HG02973 (cell line): ENCODE results near the gene CCDC3.

ENCODE experiments used
- ATAC-seq: cut with Tn5 transposase; IDR thresholded peaks from one replicate; pipeline ENCODE4 v1.9.1; 2021; ENCODE audit warnings: moderate library complexity; ENCODE audit not compliant: unreplicated experiment

The CCDC3 gene

GRCh38 chr10:12965571-12965970 is 35.9 kb downstream of the CCDC3 start:
- no peak for ATAC-seq

DNA sequence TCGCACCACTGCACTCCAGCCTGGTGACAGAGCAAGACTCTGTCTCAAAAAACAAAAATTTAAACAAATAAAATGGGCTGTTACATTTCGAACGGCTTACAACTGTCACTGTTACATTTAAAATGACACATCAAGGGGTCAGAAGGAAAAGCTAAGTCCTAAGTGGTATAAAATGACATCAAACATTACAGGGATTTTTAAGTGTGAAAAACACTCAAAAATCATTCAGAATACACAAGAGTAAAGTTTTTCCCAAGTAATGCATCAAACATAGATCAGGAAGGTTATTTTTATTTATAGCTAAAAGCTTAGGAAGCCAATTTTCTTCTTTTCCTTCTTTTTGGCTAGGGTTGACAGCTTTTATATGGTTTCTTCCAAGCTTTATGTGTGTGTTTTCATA is 39.0 kb downstream of the CCDC3 start:
- no peak for ATAC-seq

- no peak for ATAC-seq
These were observed 39.9 kb downstream of the CCDC3 start for GRCh38 chr10:12961416-12962205.

DNA sequence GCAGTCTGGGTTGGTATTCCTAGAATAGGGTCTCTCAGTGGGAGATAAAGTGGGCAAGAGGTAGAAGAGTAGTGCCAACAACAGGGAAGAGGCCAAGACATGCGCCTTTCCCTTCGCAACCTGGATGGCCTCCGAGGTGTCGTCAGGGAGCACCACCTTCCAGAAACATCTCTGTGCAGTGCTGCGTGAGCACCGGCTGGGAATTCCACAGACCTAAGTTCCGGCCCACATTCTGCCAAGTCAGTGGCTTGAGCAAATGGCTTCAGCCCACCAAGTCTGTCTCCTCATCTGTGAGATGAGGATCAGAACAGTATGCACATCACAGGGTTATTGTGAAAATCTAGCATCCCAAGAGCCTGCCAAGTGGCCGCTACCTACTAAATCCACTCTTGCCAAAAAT is 40.6 kb downstream of the CCDC3 start:
- no peak for ATAC-seq

GRCh38 chr10:12960334-12960898 is 41.1 kb downstream of the CCDC3 start:
- ATAC-seq: no peak

DNA sequence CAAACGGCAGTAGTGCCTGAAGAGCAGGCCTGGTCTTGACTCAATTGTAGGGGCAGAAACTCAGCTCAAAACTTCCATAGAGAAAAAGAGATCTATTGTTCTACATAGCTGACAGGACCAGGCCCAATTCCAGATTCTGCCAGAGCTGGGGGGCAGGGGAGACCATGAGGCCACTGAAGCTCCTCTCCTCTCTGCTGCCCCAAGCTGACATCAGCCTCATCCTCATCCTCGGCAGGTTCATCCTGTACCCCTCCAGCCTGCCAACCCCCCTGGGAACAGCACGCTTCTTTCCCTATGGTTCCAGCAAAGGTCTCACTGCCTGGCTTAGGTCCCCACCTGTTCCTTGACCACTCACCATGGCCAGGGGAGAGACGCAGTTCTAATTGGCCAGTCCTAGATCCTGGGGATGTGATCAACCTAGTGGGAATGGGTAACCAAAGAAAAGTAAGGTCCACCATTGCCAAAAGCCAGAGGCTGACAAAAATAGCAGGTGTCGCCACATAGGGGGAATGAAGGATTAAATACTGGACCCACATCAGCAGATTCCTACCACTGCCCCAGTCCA is 42.9 kb downstream of the CCDC3 start:
- no peak for ATAC-seq

DNA sequence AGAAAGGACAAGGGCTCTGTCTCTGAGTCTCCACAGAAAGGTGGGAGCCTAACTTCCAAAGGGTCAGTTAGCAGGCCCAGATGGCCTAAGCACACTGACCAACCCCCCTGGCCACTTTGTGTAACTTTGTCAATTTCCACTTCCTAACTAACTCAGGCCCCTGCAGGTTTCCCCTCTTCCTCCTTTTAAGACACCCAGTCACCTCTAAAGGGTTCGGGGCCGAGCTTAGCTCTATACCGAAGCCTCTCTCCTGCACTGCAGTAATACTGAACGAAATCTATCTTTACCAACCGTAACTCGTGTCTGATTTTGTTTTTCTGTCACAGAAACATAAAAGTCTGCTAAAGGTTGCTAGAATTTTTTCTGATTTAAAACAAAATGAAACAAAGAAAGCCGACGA is 44.4 kb downstream of the CCDC3 start:
- no peak for ATAC-seq

- no peak for ATAC-seq
These were observed 46.6 kb downstream of the CCDC3 start for GRCh38 chr10:12954866-12955265.

DNA sequence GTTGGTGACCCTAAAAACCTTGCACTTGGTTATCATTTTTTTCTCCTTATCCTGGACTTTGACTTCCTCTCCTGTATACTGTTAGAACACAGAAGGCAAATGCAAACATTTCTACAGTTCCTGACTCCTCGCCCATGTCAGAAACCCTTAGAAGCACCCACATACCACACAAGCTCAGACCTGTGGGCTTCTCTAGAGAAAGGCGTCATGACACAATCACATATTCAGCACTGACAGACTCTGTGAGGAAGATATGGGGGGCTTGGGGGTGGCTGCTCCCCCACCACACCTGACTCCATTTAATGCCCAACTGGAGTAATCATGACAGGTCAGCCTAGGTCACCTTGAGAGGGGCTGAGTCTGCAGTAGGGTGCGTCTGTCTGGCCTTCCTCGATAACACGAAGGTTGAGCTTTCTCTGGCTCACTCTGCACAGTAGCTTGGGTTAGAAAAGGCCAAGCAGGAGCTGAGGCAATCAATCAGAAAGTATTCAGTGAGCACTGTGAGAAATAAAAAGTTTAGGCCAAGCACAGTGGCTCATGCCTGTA is 50.9 kb downstream of the CCDC3 start:
- no peak for ATAC-seq

DNA sequence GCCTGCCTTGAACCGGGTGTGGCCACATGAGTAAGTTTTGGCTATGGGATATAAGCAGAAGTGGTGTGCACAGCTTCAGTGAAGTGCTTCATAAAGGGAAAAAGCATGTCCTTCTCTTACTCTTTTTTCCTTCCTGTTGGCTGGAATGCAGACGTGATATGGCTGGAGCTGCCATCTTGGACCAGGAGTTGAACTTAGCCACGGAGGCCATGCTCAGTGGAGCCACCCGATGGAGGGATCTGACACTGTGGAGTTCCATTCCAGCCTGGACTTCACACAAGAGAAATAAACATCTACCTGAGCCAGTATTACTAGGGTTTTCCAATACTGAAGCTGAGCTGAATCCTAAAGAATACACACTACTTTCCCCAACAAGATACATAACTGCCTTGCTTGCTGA is 52.3 kb downstream of the CCDC3 start:
- ATAC-seq: no peak

DNA sequence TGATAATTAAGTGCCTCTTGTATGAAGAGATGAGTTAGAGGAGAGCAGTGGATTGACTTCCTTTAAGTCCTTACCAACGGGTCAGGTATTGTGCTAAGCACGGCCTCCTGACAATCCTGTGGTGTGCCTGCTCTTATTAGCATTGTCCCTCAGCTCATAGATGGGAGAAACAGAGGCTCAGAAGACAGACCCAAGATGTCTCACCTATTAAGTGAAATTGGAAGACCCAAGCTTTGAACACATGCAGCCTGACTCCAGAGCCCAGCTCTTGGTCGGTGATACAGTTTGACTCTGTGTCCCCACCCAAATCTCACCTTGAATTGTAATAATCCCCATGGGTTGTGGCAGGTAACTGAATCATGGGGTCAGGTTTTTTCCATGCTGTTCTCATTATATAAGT is 53.8 kb downstream of the CCDC3 start:
- no peak for ATAC-seq

GRCh38 chr10:12946372-12946771 is 55.1 kb downstream of the CCDC3 start:
- no peak for ATAC-seq

GRCh38 chr10:12945690-12946359 is 55.7 kb downstream of the CCDC3 start:
- ATAC-seq: no peak

- ATAC-seq: no peak
These were observed 56.6 kb downstream of the CCDC3 start for GRCh38 chr10:12944931-12945330.

DNA sequence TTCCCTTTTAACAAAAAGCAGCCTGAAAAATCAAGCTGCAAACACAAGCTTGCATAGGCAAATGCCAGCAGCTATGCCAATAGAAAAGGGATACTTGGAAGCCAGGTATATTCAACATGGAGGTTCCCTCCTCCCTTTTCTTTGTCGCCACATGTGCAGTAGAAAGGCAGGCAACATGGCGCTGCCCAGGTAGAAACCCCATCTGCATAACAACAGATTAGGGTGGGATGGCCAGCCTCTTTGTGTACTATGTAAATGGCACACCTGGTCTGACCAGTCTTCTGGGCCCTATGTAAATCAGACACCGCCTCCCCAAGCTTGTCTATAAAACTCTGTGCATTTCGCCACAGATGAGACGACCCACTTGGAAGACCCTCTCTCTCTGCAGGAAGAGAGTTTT is 58.1 kb downstream of the CCDC3 start:
- no peak for ATAC-seq

DNA sequence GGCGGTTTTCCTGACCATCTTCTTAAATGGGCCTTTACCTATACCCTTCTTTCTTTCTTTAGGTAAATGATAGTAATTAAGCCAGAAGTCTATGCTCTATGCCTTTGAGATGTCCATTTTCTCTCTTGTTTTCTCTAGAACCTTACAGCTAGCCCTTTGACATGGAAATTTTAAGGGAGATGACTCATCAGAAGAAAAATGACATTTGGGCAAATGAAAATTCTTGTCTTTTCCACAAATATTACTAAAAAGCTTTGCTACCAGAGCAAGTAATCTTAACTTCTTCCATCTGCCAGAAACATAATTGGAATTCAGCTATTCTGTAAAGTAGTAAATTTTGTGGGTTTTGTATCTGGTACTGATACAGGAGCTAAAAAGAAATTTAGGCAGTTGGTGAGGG is 59.5 kb downstream of the CCDC3 start:
- no peak for ATAC-seq

DNA sequence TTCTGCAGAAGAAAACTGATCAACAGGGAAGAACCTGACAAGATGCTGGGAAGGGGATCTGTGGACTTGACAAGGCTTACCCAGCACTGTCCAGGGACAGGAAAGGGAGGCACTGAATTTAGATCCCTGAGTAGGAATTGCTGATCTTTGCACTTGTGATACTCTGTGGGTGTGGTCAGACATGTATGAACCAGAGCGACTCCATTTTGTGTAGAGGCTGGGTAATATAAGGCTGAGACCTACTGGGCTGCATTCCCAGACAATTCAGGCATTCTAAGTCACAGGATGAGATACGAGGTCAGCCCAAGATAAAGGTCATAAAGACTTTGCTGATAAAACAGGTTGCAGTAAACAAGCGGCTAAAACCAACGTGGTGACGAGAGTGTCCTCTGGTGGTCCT is 60.7 kb downstream of the CCDC3 start:
- no peak for ATAC-seq

- no peak for ATAC-seq
These were observed 63.2 kb downstream of the CCDC3 start for GRCh38 chr10:12938271-12938670.

- ATAC-seq: no peak
These were observed 64.0 kb downstream of the CCDC3 start for GRCh38 chr10:12937527-12937926.

- no peak for ATAC-seq
These were observed 66.7 kb downstream of the CCDC3 start for GRCh38 chr10:12934777-12935176.

GRCh38 chr10:12929381-12929780 is 72.1 kb downstream of the CCDC3 start:
- ATAC-seq: no peak

DNA sequence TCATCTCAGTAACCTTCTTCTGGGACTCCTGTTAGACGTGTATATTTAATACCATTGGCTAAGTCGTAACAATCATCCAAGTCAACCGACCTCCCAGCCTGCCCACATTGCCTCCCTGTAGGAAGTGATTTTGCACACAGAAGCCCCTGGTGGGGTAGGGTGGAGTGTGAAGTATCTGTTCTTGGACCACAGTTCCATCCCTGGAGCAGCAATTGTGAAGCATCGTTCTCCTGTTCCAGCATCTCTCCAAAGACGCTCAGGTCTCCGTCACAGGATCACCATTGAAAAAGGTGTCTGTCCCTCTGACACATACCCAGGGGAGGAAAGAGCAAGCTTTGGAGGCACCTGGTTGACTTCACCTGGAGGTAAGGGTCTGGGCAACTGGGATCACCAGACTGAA is 72.9 kb downstream of the CCDC3 start:
- ATAC-seq: no peak
